NCI-H526 (cell line): Measurements from ENCODE around the gene C3.
A peak's percentile ranks its signal among the peaks of the same experiment; 100 is the strongest.
"Not testable (repeated sequence)": the region's sequence is repeated elsewhere in the genome, so short reads cannot be mapped to it uniquely, and the experiment has no call there.

Experiments used
- DNase-seq, 2 experiments: peaks; one replicate each; lab custom pipeline; 2025; lab: John Stamatoyannopoulos, UW

C3 gene

DNA sequence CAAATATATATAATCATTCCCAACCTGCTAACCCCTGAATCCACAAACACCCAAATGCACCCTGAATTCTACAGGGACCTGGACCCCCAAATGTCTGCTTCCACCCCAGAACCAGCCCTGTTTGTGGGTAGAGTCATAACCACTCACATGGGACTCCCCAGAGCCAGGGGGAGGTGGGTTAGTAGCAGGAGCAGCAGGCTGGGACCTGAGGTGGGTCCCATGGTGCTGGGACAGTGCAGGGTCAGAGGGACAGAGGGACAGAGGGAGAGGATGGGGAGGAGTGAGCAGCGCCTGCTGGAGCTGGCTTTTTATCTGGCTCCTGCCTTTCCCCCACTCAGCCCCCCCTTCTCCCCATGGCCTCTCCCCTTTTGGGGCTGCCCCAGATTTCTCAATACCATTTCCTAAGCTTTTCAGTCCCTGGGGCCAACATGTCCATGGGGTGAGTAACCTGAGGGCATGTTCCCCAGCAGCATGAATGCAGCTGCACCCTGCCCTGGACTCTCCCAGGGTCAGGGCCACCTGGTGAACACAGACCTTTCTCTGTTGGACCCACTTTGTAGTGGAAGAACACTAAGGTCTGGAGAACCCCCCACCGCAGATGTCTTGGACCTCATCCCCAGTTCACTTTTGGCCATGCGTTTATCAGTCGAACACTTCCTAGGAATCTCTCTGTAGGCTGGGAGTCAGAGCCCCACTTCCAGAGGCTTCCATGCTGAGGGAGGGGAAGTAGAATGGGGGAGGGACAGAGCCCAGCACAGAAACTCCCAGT lies at the start of gene C3:
Gene C3, minus strand, starts transcription at position 282 of the 769 bp plus-strand sequence. Its CDS starts 61 bp downstream, at position 221.
- no peak for DNase-seq

DNA sequence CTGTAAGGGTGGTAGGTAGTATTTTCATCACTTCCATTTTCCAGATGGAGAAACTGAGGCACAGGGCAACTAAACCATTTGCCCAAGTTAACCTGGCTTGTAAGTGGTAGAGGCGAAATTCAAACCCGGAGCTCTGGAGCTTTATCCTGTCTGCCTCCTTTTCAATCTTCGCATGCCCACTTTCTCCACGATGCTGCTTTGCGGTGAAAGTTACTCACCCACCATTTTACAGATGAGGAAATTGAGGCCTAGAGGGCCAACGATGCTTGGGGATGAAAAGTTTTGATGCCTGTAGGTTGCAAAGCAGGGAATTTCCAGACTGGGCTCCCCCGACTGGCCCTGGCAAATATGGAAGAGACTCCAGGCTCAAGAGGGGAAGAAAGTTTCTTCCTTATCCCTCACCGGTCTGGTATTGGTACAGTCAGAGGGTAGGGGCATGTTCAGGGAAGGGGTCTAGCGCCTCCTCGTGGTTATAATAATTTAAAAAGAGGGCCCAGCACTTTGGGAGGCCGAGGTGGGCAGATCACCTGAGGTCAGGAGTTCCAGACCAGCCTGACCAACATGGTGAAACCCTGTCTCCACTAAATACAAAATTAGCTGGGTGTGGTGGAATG lies 48.7 kb upstream of the C3 start:
- peak in 1 of 2 experiments; percentile 35 for DNase-seq

DNA sequence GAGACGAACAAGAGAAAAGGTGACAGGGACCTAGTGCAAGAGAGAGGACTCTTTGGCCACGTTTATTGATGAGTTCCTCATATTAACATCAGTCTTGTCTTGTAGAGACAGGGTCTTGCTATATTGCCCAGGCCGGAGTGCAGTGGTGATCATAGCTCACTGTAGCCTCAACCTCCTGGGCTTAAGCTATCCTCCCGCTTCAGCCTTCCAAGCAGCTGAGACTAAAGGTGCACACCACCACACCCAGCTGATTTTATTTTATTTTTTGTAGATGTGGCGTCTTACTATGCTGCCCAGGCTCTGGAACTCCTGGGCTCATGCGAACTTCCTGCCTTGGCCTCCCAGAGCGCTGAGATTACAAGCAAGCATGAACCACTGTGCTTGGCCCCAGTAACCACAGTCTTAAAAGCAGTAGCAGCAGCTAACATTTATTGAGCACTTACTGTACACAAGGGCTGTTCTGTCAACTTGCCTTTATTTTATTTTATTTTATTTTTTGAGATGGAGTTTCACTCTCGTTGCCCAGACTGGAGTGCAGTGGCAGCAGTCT lies 47.9 kb upstream of the C3 start:
- no peak for DNase-seq

DNA sequence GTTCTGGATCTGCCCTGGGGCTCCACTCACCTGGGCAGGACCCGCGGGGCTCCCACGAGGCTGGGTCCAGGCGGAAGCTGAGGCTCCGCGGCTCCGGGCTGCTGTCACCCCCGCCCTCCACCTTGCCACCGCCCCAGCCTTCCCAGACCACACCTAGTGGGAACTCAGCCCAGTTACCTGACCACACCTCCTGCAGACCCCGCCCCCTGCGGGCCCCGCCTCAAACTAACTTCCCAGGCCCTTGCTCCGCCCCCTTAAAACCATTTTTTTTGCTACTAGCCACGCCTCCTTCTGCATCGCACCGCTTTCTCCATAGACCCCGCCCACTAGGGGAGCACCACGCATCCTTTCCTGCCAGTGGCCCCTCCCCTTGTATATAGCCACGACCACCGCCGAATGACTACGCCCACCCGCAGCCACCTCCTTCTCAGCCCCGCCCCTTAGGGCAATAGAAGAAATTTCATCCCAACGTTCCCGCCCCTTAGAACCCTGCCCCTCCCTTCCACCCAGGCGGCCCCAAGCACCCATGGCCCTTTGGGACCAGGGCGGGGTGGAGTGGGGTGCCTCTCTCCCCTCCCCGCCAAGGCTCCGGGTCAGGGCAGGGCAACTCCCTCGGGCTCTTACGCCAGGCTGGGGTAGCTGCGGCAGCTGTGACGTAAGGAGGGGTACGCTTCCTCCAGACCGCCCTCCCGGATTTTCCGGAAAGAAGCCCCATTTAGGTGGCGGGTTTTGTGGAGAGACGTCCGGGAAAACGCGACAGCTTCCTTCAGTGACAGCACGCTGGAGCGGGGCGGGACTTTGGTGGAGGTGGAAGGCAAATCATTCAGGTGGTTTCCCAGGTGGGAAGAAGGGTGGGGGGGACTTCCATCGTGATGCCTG lies 47.1 kb upstream of the C3 start, which contains the start of gene SH2D3A:
Gene SH2D3A, minus strand, starts transcription at position 79 of the 879 bp plus-strand sequence. CDS start 3,687 bp downstream, outside the sequence.
- DNase-seq: peak; percentile 77 to 94

DNA sequence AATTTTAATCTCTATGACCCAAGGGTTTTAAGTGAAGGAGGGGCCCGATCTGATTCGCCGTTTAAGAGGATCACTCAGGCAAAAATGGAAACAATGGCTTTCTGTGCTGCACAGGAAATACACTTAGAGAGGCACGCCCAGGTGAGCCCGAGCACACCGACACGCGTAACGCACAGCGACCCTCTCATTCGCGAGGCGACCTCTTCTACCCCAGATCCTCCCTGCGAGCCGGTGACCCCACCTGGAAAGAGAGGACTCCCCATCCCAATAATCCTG lies 46.6 kb upstream of the C3 start:
- DNase-seq: peak in 1 of 2 experiments; percentile 70

DNA sequence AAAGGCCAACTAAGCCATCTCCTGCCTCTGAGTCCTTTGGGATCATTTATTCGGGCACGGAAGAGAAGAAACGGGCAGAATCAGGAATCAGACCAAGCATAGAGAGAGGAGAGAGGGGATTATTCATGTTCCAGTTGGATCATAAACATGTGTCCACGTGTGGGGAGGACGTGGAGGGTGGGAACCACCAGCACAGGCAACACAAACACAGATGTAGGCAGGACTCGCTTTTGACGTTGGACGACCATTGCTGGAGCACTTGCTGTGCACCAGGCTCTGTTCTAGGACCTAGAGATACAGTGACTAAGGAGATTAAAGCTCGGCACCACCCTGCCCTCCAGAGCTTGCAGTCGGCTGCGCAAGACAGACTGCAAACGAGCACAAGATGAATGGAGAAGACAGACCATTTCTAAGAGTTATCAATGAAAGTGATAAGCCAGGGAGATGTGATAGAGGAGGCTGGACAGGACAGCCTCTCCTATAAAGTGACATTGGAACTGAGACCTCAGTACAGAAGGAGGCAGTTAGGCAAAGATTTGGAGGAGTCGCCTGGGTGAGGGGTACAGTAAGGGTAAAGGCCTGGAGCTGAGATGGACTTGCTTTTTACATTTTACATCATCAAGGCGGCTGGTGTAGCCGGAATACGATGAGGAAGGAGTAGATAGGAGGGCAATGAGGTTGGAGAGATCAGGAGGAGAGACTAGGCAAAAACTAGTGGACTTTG lies 46.1 kb upstream of the C3 start:
- DNase-seq: no peak

DNA sequence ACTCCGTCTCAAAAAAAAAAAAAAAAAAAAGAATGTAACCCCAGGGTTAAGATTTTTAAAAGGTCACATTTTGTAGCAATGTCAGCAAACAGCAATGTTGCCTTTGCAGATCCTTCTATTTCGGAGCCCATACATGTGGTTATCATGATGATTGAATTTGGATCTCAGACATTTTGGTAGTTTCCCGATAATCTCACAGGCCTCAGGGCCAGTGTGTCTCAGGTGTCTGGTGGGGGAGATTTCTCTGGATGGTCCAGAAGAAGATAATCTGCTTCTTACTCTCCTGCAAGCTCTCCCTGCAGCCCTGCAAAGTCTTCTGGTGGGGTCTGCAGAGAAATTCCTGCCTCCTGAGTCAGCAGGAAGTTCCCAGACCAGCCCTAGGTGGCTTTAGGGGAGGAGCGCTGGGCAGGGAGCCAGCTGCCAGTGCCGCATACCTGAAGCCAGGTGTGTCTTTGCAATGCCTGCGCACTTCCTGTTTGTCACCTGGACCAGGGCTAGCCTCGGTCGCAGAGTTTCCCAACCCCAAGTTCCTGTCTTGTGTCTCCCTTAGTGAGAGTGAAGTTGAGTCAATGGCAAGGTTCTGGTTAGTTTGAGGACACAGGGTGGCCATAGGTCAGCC lies 45.4 kb upstream of the C3 start:
- DNase-seq: peak; percentile 22 to 71

DNA sequence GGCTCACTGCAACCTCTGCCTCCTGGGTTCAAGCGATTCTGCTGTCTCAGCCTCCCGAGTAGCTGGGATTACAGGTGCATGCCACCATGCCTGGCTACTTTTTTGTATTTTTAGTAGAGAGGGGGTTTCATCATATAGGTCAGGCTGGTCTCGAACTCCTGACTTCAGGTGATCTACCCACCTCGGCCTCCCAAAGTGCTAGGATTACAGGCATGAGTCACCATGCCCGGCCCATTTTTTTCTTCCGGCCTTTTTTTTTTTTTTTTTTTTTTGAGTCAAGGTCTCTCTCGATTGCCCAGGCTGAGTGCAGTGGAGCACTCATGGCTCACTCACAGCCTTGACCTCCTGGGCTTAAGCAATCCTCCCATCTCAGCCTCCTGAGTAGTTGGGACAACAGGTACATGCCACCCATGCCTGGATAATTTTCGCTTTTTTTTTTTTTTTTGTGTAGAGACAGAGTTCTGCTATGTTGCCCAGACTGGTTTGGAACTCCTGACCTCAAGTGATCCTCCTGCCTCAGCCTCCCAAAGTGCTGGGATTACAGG lies 41.9 kb upstream of the C3 start:
- not testable (repeated sequence) for DNase-seq

DNA sequence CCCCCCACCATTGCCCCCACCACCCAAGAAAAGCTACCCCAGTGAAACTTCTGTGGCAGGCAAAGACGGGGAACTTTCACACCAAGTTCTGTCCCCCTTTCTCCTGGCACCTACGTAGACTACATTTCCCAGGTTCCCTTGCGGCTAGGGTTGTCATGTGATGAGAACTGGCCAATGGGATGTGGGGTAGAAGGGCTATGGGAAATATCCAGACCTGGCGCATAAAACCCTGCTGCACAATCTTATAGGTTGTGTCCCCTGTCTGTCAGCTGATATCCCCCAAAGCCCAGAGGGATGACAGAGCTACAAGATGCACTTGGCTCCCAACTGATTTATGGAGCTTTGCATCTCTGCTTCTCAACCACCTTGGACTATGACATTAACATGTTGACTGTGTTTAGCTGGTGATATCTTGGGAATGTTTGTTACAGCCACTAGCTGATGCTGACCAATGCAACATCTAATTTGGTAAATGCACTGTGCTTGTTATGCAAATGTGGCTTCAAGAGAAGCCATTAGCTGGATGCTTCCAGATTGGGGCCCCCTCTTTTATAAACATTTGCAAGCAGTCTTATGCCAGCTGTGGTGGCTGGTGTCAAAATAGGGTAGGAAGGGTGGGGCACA lies 40.7 kb upstream of the C3 start:
- no peak for DNase-seq

DNA sequence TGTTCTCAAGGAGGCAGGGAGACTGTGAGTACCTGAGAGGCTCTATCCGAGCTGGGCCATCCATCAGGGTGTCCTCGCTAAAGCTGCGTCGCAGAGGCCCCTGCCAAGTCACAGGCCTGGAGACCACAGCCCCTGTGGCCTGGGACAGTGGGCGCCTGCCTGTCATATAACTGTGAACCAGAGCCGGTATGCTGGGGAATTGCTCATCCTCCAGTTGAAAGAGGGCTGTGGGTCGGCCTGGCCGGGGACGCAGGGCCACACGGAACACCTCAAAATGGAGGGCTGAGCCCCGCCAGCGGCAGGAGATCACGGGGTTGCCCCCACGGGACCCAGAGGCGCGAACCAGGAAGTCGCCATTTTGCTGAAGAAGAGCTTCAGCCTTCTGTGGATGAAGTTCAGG lies 40.2 kb upstream of the C3 start:
- DNase-seq: no peak

DNA sequence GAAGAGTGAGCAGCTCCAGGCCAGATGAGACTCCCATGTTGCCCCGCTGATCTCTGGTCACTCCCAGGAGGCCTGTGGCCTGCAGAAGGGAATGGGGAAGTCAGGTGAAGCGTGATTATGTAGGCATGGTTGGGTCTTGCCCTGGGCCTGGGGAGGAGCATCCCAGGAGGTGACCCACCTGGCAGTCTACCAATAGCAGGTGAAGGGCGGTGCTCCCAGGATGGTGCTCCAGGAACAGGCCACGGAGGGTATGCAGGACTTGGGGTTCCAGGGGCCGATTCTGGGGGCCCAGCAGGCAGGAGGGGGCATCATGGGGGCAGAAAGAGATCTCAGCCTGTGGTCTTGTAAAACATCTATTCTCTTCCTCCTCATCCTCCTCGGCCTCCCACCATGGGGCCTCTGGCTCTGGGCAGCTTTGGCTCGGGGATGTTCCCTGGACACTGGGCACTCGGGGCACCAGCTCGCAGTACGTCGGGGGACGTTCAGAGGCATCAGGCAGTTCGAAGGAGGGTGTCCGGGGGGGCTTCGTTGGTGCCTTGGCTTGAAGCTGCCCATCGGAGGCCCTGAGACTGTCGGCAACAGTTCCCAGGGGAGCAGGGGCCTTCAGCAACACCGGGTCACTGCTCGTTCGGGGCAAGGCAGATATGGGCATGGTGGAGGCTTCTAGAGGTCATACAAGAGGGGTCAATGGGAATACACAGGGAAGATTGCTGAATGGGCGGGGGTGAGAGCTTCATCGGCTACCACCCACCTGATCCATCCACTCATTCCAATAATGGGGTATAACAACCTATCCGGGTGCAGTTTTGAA lies 34.4 kb upstream of the C3 start:
- DNase-seq: no peak

DNA sequence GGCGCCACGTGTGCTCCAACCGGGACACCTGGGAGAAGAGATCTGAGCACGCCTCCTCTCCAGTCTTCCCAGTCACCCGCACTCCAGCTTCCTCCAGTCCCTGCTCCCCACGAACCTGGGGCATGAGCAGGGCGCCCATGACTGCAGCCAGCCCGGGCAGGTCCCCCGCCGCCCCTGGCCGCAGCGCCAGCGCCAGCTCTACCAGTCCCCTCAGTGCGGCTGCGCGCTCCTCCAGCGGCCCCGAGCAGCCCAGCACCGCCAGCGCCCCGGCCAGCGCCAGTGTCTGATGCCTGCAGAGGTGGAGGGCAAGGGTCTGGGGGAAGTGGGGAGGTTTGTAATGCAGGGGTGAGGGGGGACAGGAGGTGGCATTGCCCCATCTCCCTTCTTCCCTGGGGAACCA lies 33.7 kb upstream of the C3 start:
- DNase-seq: no peak

DNA sequence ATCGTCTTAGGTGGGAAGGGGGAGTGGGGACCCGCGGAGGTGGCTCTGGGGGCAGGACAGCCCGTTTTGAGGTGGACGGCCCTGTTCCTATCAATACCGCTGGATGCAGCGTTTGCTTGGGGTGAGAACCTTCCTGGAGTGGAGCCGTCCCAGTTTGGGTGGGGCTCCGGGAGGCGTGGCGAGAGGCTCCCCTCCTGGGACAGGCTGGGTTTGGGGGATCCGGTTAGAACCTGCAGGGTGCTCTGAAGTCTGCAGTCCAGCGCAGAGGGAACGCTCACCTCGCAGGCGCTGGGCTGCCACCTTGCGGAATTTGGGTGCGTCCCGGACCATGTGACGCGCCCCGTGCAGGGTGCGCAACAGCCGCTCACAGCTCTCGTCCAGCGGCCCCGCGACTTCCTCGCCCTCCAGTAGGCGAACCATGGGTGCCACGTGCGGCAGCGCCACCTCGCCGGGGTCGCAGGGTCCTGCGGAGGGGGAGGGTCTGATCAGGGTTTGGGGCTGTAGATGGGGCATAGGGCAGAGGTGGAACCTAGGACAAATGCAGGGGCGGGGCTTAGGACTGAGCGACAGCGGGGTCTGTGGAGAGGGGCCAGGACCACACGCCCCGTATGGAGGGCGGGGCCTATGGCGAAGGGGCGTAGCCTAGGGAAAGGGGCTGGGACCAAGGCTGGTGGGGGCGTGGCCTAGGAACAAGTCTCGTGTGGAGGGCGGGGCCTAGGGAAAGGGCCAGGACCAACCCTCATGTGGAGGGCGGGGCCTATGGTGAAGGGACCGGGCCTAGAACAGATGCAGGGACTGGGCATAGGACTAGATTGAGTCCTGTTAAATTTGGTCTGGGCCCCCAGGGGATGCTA lies 33.0 kb upstream of the C3 start:
- DNase-seq: peak in 1 of 2 experiments; percentile 74

DNA sequence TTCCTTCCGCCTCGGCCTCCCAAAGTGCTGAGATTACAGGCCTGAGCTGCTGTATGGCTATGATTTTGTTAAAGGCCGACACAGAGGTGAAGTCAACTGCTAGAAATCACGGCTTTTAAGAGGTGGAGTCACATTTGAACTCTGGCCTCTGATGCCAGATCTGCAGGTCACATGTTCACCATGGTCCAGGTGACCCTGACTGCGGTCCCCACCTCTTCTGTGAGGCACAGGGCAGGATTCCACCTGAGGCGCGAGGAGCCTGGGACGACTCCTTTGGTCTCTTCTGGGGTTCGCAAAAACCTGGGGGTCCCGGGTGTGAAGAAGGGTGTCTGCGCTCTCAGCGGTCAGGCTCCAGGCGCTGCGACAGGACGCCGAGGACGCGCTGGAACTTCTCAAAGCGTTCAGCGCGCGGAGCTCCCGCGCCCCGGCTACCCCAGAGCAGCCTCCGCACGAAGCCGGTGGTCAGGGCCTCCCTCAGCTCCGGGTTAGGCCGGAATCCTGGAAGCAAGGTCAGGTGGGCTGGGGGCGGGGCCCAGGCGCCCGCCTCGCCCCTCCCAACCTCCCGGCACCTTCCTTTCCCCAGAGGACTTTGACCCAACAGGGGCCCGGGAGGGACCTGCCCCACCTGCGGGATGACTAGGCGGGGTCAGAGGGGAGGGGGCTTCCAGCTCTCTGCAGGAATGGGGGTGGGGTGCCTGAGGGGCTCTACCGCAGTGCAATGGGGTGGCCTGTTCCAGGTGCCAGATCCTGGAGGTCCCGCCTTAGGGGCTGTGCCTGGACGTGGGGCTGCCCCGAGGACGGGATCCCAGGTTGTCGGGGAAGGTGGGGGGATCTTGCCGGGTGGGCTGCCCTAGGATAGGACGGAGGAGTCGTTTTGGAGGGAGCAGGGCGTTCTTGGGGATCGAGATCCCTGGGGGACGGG lies 32.1 kb upstream of the C3 start:
- DNase-seq: no peak

DNA sequence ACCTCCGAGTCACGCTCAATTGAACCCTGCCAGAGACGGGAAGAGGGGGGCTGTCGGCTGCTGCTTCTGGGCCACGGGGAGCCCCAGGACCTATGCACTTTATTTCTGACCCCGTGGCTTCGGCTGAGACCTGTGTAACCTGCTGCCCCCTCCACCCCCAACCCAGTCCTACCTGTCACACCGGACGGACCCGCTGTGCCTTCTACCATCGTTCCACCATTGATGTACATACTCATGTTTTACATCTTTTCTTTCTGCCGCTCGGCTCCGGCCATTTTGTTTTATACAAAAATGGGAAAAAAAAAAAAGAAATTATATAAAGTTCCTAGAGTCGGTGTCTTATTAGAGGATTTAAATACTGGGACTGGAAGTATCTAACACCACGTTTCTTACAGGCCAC lies 30.7 kb upstream of the C3 start:
- no peak for DNase-seq

DNA sequence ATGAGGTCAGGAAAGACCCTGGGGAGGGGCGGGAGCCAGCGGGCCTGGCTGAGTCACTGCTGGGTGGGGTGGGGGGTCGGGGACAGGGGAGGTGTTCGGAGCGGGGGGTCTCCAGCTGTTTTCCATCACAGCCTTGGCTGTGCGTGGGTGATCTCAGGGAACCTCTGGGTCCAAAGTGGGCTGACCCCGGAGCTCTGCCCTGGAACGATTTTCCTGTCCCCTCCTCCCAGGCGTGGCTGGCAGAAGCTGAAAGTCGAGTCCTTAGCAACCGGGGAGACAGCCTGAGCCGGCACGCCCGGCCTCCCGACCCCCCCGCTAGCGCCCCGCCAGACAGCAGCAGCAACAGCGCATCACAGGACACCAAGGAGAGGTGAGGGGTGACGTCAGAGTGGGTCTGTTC lies 29.6 kb upstream of the C3 start:
- no peak for DNase-seq

DNA sequence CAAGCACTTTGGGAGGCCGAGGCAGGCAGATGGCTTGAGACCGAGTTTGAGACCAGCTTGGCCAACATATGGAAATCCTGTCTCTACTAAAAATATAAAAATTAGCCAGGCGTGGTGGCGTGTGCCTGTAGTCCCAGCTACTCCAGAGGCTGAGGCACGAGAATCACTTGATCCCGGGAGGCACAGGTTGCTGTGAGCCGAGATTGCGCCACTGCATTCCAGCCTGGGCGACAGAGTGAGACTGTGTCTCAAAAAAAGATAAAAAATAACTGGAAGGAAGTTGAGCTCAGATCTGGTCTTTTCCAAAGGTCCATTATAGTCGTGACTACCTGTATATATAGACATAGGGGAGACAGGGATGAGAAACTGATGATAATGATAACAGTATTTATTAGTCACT lies 28.1 kb upstream of the C3 start:
- not testable (repeated sequence) for DNase-seq

DNA sequence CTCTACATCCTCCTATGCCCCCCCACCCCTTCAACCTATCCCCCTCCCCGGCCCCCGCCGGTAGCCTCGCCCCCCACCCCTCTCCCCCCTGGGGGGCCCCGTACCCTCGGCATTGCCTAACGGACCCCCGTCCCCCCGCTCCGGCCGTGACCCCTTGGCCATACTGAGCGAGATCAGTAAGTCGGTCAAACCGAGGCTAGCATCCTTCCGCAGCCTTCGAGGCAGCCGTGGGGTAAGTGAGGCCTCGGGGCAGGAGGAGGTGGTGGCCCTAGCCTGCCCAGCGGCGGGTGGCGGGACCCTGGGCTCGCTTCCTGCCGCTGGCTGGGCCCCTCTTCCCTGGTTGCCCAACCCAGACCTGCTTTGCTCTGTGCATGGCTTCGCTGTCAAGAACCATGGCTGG lies 25.5 kb upstream of the C3 start:
- DNase-seq: no peak
